ENCODE data around the gene MEIS1.

The MEIS1 gene

DNA sequence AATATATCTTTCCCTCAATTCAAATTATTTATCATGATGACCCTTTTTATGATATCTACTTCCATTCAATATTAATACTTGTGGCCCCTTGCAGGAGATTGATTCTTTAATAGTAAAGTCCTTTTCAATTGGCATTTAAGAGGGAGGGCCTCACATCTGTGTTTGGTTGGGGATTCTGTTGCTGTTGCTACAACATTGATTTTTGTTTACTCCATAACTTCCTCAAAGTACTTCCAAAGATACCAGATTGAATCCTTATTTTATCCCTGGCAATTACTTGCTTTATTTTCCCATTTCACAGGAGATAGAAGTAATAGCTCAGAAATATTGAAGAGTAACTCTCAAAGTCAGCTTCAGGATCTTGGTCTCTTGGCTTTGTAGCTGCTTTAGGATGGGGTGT is 32.8 kb downstream of the MEIS1 start:
- ChIA-PET POLR2A (no interaction called here), CTCF (interaction anchor here (0.7 kb wide), 1 partner anchor 85 kb away, joined by 4 read pairs; no protein-coding TSS in a partner anchor)
- peaks cover 0 to 3% of the 10 kb centered on the region in 2 experiments; a peak in 2 of 3 replicates for H3K36me3 ChIP-seq (ENCODE audit: control insufficient read depth in 2 of 2, insufficient read depth in 1 of 2, low read length in 2 of 2)
- H3K4me1 ChIP-seq (ENCODE audit: control insufficient read depth, insufficient read depth, low read length), result peaks cover 19% of the 10 kb centered on the region
- H3K9me3 ChIP-seq (ENCODE audit: control insufficient read depth, insufficient read depth, low read depth, low read length), result no peaks in the 10 kb centered on the region
- H3K4me3 ChIP-seq (ENCODE audit: low read depth, low read length), result no peak overlapping the region
- TF ChIP-seq, protein P1, sequence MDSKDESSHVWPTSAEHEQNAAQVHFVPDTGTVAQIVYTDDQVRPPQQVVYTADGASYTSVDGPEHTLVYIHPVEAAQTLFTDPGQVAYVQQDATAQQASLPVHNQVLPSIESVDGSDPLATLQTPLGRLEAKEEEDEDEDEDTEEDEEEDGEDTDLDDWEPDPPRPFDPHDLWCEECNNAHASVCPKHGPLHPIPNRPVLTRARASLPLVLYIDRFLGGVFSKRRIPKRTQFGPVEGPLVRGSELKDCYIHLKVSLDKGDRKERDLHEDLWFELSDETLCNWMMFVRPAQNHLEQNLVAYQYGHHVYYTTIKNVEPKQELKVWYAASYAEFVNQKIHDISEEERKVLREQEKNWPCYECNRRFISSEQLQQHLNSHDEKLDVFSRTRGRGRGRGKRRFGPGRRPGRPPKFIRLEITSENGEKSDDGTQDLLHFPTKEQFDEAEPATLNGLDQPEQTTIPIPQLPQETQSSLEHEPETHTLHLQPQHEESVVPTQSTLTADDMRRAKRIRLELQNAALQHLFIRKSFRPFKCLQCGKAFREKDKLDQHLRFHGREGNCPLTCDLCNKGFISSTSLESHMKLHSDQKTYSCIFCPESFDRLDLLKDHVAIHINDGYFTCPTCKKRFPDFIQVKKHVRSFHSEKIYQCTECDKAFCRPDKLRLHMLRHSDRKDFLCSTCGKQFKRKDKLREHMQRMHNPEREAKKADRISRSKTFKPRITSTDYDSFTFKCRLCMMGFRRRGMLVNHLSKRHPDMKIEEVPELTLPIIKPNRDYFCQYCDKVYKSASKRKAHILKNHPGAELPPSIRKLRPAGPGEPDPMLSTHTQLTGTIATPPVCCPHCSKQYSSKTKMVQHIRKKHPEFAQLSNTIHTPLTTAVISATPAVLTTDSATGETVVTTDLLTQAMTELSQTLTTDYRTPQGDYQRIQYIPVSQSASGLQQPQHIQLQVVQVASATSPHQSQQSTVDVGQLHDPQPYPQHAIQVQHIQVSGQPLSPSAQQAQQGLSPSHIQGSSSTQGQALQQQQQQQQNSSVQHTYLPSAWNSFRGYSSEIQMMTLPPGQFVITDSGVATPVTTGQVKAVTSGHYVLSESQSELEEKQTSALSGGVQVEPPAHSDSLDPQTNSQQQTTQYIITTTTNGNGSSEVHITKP (tag by site-specific recombination; IDR thresholded peaks at IDR 0.05), result no peak
- TF ChIP-seq ZNF341 (tag by site-specific recombination; IDR thresholded peaks at IDR 0.05; ENCODE audit: low read depth) (no peak), OSR2 (tag by site-specific recombination; IDR thresholded peaks at IDR 0.05) (no peak), TRIM28 (IDR thresholded peaks at IDR 0.05; ENCODE audit: borderline replicate concordance, low read length) (no peak), ZNF302 (tag by site-specific recombination; IDR thresholded peaks at IDR 0.05; ENCODE audit: low read depth) (no peak), RBAK (tag by site-specific recombination; IDR thresholded peaks at IDR 0.05) (no peak), ZNF23 (tag by site-specific recombination; IDR thresholded peaks at IDR 0.05; ENCODE audit: borderline replicate concordance) (no peak), GLI4 (tag by site-specific recombination; IDR thresholded peaks at IDR 0.05) (no peak), ZNF549 (tag by site-specific recombination; IDR thresholded peaks at IDR 0.05) (no peak), ZNF660 (tag by site-specific recombination; IDR thresholded peaks at IDR 0.05) (no peak), ZNF510 (tag by site-specific recombination; IDR thresholded peaks at IDR 0.05; ENCODE audit: insufficient replicate concordance) (no peak), ZNF529 (tag by site-specific recombination; IDR thresholded peaks at IDR 0.05; ENCODE audit: insufficient replicate concordance) (no peak), ZNF366 (tag by site-specific recombination; conservative IDR thresholded peaks at IDR 0.05) (no peak), ZNF624 (tag by site-specific recombination; IDR thresholded peaks at IDR 0.05) (no peak)
- TF ChIP-seq, protein P2, sequence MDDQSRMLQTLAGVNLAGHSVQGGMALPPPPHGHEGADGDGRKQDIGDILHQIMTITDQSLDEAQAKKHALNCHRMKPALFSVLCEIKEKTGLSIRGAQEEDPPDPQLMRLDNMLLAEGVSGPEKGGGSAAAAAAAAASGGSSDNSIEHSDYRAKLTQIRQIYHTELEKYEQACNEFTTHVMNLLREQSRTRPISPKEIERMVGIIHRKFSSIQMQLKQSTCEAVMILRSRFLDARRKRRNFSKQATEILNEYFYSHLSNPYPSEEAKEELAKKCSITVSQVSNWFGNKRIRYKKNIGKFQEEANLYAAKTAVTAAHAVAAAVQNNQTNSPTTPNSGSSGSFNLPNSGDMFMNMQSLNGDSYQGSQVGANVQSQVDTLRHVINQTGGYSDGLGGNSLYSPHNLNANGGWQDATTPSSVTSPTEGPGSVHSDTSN (CRISPR knock-in tag; IDR thresholded peaks at IDR 0.05), result no peak
- TF ChIP-seq, protein P3, sequence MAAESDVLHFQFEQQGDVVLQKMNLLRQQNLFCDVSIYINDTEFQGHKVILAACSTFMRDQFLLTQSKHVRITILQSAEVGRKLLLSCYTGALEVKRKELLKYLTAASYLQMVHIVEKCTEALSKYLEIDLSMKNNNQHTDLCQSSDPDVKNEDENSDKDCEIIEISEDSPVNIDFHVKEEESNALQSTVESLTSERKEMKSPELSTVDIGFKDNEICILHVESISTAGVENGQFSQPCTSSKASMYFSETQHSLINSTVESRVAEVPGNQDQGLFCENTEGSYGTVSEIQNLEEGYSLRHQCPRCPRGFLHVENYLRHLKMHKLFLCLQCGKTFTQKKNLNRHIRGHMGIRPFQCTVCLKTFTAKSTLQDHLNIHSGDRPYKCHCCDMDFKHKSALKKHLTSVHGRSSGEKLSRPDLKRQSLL (tag by site-specific recombination; IDR thresholded peaks at IDR 0.05), result no peak
- no peak overlapping the region for H3K27ac ChIP-seq (ENCODE audit: extremely low read depth, low read depth, low read length)

DNA sequence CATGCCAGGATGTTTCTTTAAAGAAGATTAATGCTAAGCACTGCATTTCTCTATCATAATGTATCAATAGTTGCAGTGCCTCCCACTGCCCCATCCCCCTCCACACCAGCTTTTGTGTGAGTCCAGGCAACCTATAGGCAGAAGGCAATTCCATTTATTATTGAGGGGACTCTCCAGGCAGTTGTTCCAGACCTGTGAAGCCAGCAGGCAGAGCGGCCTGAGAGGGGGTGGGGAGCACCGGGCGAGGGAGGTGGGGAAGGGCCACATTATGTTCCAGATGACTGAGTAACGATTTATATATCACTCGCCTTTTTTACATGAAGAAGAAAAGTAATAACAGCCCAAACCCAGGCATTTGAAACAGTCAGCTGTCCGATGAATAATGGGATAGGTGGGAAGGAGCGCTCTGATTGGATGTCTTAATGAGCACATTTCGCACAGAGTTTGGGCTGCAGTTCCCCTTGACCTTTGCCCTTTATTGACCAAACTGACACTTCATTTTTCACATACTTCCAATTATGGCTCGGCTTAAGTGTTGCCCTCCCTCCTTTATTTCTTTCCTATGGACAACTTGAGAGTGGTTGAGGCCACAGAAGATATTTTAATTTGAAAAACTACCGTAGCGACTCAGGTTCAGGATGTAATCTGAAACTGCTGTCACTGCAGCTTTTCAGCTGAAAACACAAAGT is 34.4 kb downstream of the MEIS1 start:
- CTCF ChIA-PET, result interaction anchor here (1.0 kb wide), 1 partner anchor 101 kb away, joined by 4 read pairs; no protein-coding TSS in a partner anchor
- no peak overlapping the region for H3K4me3 ChIP-seq (ENCODE audit: low read depth, low read length)
- TF ChIP-seq ZEB2 (tag by site-specific recombination; IDR thresholded peaks at IDR 0.05) (no peak), FEZF1 (tag by site-specific recombination; IDR thresholded peaks at IDR 0.05) (no peak), ZNF174 (tag by site-specific recombination; IDR thresholded peaks at IDR 0.05) (no peak), ZNF555 (tag by site-specific recombination; conservative IDR thresholded peaks at IDR 0.05) (no peak), ZNF302 (tag by site-specific recombination; IDR thresholded peaks at IDR 0.05; ENCODE audit: low read depth) (no peak)
- TF ChIP-seq, protein P4, sequence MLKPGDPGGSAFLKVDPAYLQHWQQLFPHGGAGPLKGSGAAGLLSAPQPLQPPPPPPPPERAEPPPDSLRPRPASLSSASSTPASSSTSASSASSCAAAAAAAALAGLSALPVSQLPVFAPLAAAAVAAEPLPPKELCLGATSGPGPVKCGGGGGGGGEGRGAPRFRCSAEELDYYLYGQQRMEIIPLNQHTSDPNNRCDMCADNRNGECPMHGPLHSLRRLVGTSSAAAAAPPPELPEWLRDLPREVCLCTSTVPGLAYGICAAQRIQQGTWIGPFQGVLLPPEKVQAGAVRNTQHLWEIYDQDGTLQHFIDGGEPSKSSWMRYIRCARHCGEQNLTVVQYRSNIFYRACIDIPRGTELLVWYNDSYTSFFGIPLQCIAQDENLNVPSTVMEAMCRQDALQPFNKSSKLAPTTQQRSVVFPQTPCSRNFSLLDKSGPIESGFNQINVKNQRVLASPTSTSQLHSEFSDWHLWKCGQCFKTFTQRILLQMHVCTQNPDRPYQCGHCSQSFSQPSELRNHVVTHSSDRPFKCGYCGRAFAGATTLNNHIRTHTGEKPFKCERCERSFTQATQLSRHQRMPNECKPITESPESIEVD (tag by site-specific recombination; IDR thresholded peaks at IDR 0.05), result no peak
- TF ChIP-seq, protein P5, sequence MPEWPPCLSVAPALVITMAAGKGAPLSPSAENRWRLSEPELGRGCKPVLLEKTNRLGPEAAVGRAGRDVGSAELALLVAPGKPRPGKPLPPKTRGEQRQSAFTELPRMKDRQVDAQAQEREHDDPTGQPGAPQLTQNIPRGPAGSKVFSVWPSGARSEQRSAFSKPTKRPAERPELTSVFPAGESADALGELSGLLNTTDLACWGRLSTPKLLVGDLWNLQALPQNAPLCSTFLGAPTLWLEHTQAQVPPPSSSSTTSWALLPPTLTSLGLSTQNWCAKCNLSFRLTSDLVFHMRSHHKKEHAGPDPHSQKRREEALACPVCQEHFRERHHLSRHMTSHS (tag by site-specific recombination; IDR thresholded peaks at IDR 0.05), result no peak
- TF ChIP-seq, protein P6, sequence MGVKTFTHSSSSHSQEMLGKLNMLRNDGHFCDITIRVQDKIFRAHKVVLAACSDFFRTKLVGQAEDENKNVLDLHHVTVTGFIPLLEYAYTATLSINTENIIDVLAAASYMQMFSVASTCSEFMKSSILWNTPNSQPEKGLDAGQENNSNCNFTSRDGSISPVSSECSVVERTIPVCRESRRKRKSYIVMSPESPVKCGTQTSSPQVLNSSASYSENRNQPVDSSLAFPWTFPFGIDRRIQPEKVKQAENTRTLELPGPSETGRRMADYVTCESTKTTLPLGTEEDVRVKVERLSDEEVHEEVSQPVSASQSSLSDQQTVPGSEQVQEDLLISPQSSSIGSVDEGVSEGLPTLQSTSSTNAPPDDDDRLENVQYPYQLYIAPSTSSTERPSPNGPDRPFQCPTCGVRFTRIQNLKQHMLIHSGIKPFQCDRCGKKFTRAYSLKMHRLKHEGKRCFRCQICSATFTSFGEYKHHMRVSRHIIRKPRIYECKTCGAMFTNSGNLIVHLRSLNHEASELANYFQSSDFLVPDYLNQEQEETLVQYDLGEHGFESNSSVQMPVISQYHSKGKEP (tag by site-specific recombination; IDR thresholded peaks at IDR 0.05), result no peak

More for the DNA sequence above, 34.4 kb downstream of the MEIS1 start:
- H3K4me1 ChIP-seq (ENCODE audit: control insufficient read depth, insufficient read depth, low read length), result peaks cover 14% of the 10 kb centered on the region
- POLR2A ChIA-PET, result no interaction called here
- H3K36me3 ChIP-seq (ENCODE audit: control insufficient read depth in 2 of 2, insufficient read depth in 1 of 2, low read length in 2 of 2), result peaks cover 0 to 3% of the 10 kb centered on the region in 2 experiments; a peak in 2 of 3 replicates
- no peaks in the 10 kb centered on the region for H3K9me3 ChIP-seq (ENCODE audit: control insufficient read depth, insufficient read depth, low read depth, low read length)
- H3K27ac ChIP-seq (ENCODE audit: extremely low read depth, low read depth, low read length), result no peak overlapping the region

All from HEK293 (cell line).